Central memory CD8-positive, alpha-beta T cell (primary cell): Measurements from ENCODE around the gene GPC5.

Experiments used
- ATAC-seq: fragments of 150-1000 bp; cut with Tn5 transposase; replicated peaks from 2 replicates; pipeline ENCODE4 v1.10.0; 2022; ENCODE audit warnings: mild to moderate bottlenecking, moderate FRiP score, moderate number of reproducible peaks; ENCODE audit not compliant: poor library complexity, severe bottlenecking; ENCODE audit errors: extremely low read depth
- DNase-seq, 2 donors: peaks; one replicate each; pipeline ENCODE4 v3.0.0; 2021; ENCODE audit warnings: low spot score in 2 of 2
- H3K27ac Mint-ChIP-seq: one replicate; pipeline ENCODE4 v1.8.0; 2022; ENCODE audit warnings: low read depth, mild to moderate bottlenecking, moderate library complexity, mixed read lengths
- H3K27me3 Mint-ChIP-seq: one replicate; pipeline ENCODE4 v1.8.0; 2022; ENCODE audit warnings: mixed read lengths
- H3K36me3 Mint-ChIP-seq: one replicate; pipeline ENCODE4 v1.8.0; 2022; ENCODE audit warnings: mild to moderate bottlenecking, moderate library complexity, mixed read lengths; ENCODE audit not compliant: insufficient read depth
- H3K4me1 Mint-ChIP-seq: one replicate; pipeline ENCODE4 v1.8.0; 2022; ENCODE audit warnings: mixed read lengths
- H3K4me3 Mint-ChIP-seq: one replicate; pipeline ENCODE4 v1.8.0; 2022; ENCODE audit warnings: mild to moderate bottlenecking, moderate library complexity, mixed read lengths
- H3K9me3 Mint-ChIP-seq: one replicate; pipeline ENCODE4 v1.8.0; 2022; ENCODE audit warnings: mixed read lengths

GPC5 gene

GRCh38 chr13:91537376-91537775 is 139.0 kb downstream of the GPC5 start:
- Mint-ChIP-seq H3K4me1 (no peaks in the 10 kb centered on the region), H3K27me3 (no peaks in the 10 kb centered on the region), H3K4me3 (no peak overlapping the region), H3K36me3 (no peaks in the 10 kb centered on the region), H3K27ac (no peak overlapping the region), H3K9me3 (peaks cover 6% of the 10 kb centered on the region)
- ATAC-seq: no peak
- DNase-seq: no peak

- H3K9me3 Mint-ChIP-seq: no peaks in the 10 kb centered on the region
- no peak for ATAC-seq
- DNase-seq: no peak
Observed at GRCh38 chr13:91539286-91540157, 141.1 kb downstream of the GPC5 start.

GRCh38 chr13:91540158-91540736 is 141.8 kb downstream of the GPC5 start:
- DNase-seq (no peak), ATAC-seq (no peak)
- H3K9me3 Mint-ChIP-seq: no peaks in the 10 kb centered on the region

More at GRCh38 chr13:91539286-91540157, 141.1 kb downstream of the GPC5 start:
- Mint-ChIP-seq H3K4me3 (no peak overlapping the region), H3K27ac (no peak overlapping the region), H3K4me1 (no peaks in the 10 kb centered on the region), H3K27me3 (no peaks in the 10 kb centered on the region), H3K36me3 (no peaks in the 10 kb centered on the region)

GRCh38 chr13:91544723-91545122 is 146.3 kb downstream of the GPC5 start:
- Mint-ChIP-seq H3K27me3 (no peaks in the 10 kb centered on the region), H3K27ac (no peak overlapping the region), H3K9me3 (peaks cover 13% of the 10 kb centered on the region), H3K4me3 (no peak overlapping the region), H3K4me1 (no peaks in the 10 kb centered on the region), H3K36me3 (no peaks in the 10 kb centered on the region)
- DNase-seq (no peak), ATAC-seq (no peak)

More at GRCh38 chr13:91540158-91540736, 141.8 kb downstream of the GPC5 start:
- Mint-ChIP-seq H3K27me3 (no peaks in the 10 kb centered on the region), H3K4me3 (no peak overlapping the region), H3K27ac (no peak overlapping the region), H3K4me1 (no peaks in the 10 kb centered on the region), H3K36me3 (no peaks in the 10 kb centered on the region)

GRCh38 chr13:91546900-91547299 is 148.5 kb downstream of the GPC5 start:
- Mint-ChIP-seq H3K9me3 (peaks cover 13% of the 10 kb centered on the region), H3K4me1 (no peaks in the 10 kb centered on the region), H3K4me3 (no peak overlapping the region), H3K36me3 (no peaks in the 10 kb centered on the region), H3K27ac (no peak overlapping the region), H3K27me3 (no peaks in the 10 kb centered on the region)
- ATAC-seq (no peak), DNase-seq (no peak)

- no peak overlapping the region for H3K27ac Mint-ChIP-seq
- ATAC-seq: no peak
Observed at GRCh38 chr13:91553584-91553983, 155.2 kb downstream of the GPC5 start.

GRCh38 chr13:91554101-91554500 is 155.7 kb downstream of the GPC5 start:
- H3K4me1 Mint-ChIP-seq: no peaks in the 10 kb centered on the region
- ATAC-seq (no peak), DNase-seq (no peak)
- H3K36me3 Mint-ChIP-seq: no peaks in the 10 kb centered on the region
- H3K9me3 Mint-ChIP-seq: peaks cover 14% of the 10 kb centered on the region
- no peaks in the 10 kb centered on the region for H3K27me3 Mint-ChIP-seq
- no peak overlapping the region for H3K4me3 Mint-ChIP-seq
- H3K27ac Mint-ChIP-seq: no peak overlapping the region

More at GRCh38 chr13:91553584-91553983, 155.2 kb downstream of the GPC5 start:
- no peak for DNase-seq
- Mint-ChIP-seq H3K4me1 (no peaks in the 10 kb centered on the region), H3K27me3 (no peaks in the 10 kb centered on the region), H3K9me3 (peaks cover 18% of the 10 kb centered on the region), H3K36me3 (no peaks in the 10 kb centered on the region), H3K4me3 (no peak overlapping the region)

- Mint-ChIP-seq H3K4me3 (no peak overlapping the region), H3K27me3 (no peaks in the 10 kb centered on the region), H3K4me1 (no peaks in the 10 kb centered on the region), H3K9me3 (peaks cover 14% of the 10 kb centered on the region), H3K27ac (no peak overlapping the region), H3K36me3 (no peaks in the 10 kb centered on the region)
- no peak for ATAC-seq
- DNase-seq: no peak
Observed at GRCh38 chr13:91557328-91558090, 159.1 kb downstream of the GPC5 start.

- H3K4me3 Mint-ChIP-seq: no peak overlapping the region
- no peaks in the 10 kb centered on the region for H3K4me1 Mint-ChIP-seq
- H3K36me3 Mint-ChIP-seq: no peaks in the 10 kb centered on the region
- no peak for ATAC-seq
- no peak for DNase-seq
- H3K9me3 Mint-ChIP-seq: no peaks in the 10 kb centered on the region
- no peak overlapping the region for H3K27ac Mint-ChIP-seq
- H3K27me3 Mint-ChIP-seq: no peaks in the 10 kb centered on the region
Observed at GRCh38 chr13:91563799-91564198, 165.4 kb downstream of the GPC5 start.

GRCh38 chr13:91564396-91564795 is 166.0 kb downstream of the GPC5 start:
- Mint-ChIP-seq H3K4me1 (no peaks in the 10 kb centered on the region), H3K9me3 (no peaks in the 10 kb centered on the region), H3K36me3 (no peaks in the 10 kb centered on the region), H3K27me3 (no peaks in the 10 kb centered on the region), H3K4me3 (no peak overlapping the region), H3K27ac (no peak overlapping the region)
- no peak for DNase-seq
- no peak for ATAC-seq

- H3K4me1 Mint-ChIP-seq: no peaks in the 10 kb centered on the region
- H3K4me3 Mint-ChIP-seq: no peak overlapping the region
- H3K9me3 Mint-ChIP-seq: no peaks in the 10 kb centered on the region
- ATAC-seq: no peak
- H3K36me3 Mint-ChIP-seq: no peaks in the 10 kb centered on the region
- H3K27ac Mint-ChIP-seq: no peak overlapping the region
- DNase-seq: no peak
- H3K27me3 Mint-ChIP-seq: no peaks in the 10 kb centered on the region
Observed at GRCh38 chr13:91565296-91565695, 166.9 kb downstream of the GPC5 start.

- no peaks in the 10 kb centered on the region for H3K36me3 Mint-ChIP-seq
- H3K27me3 Mint-ChIP-seq: no peaks in the 10 kb centered on the region
- no peaks in the 10 kb centered on the region for H3K9me3 Mint-ChIP-seq
- no peaks in the 10 kb centered on the region for H3K4me1 Mint-ChIP-seq
- no peak overlapping the region for H3K27ac Mint-ChIP-seq
- no peak overlapping the region for H3K4me3 Mint-ChIP-seq
- ATAC-seq (no peak), DNase-seq (no peak)
Observed at GRCh38 chr13:91567485-91568207, 169.2 kb downstream of the GPC5 start.
